ENCODE measurements around the gene MIR17HG. TPM values are rescaled to one million over a fixed set of nuclear protein-coding genes. Genes with fewer than 3 reads are reported as not detected.

Gene MIR17HG
- total RNA-seq, 1 donor from 2014 or later: 0.82 TPM

- Mint-ChIP-seq H3K27me3 (ENCODE audit: low read depth) (peaks cover 30% of the 10 kb centered on the region), H3K27ac (ENCODE audit: unreplicated experiment) (peak within 1 kb of the TSS; percentile 14)
- DNase-seq (ENCODE audit: low spot score): no peak
These were observed 51.1 kb downstream of the MIR17HG start, which contains the start of gene GPC5 for GRCh38 chr13:91398413-91399188. Gene GPC5, plus strand, starts transcription at chr13:91398621.

GRCh38 chr13:91399189-91400062 lies 51.9 kb downstream of the MIR17HG start:
- Mint-ChIP-seq H3K36me3 (ENCODE audit: low read depth) (no peaks in the 10 kb centered on the region), H3K27ac (ENCODE audit: unreplicated experiment) (no peak overlapping the region), H3K4me3 (ENCODE audit: unreplicated experiment) (peak overlapping the region; percentile 73), H3K27me3 (ENCODE audit: low read depth) (peaks cover 22% of the 10 kb centered on the region), H3K9me3 (ENCODE audit: low read depth) (no peaks in the 10 kb centered on the region), H3K4me1 (ENCODE audit: low read depth) (peaks cover 5% of the 10 kb centered on the region)
- no peak for TF ChIP-seq CTCF (IDR thresholded peaks at IDR 0.05)
- DNase-seq (ENCODE audit: low spot score): peak; percentile 91

More at GRCh38 chr13:91398413-91399188, 51.1 kb downstream of the MIR17HG start, which contains the start of gene GPC5:
- Mint-ChIP-seq H3K4me3 (ENCODE audit: unreplicated experiment) (peak within 1 kb of the TSS; percentile 73), H3K36me3 (ENCODE audit: low read depth) (no peaks in the 10 kb centered on the region), H3K4me1 (ENCODE audit: low read depth) (peaks cover 5% of the 10 kb centered on the region), H3K9me3 (ENCODE audit: low read depth) (no peaks in the 10 kb centered on the region)
- TF ChIP-seq CTCF (IDR thresholded peaks at IDR 0.05): no peak

- Mint-ChIP-seq H3K27me3 (ENCODE audit: low read depth) (peaks cover 16% of the 10 kb centered on the region), H3K4me3 (ENCODE audit: unreplicated experiment) (no peak overlapping the region), H3K36me3 (ENCODE audit: low read depth) (no peaks in the 10 kb centered on the region), H3K4me1 (ENCODE audit: low read depth) (peaks cover 5% of the 10 kb centered on the region), H3K9me3 (ENCODE audit: low read depth) (no peaks in the 10 kb centered on the region), H3K27ac (ENCODE audit: unreplicated experiment) (no peak overlapping the region)
- TF ChIP-seq CTCF (IDR thresholded peaks at IDR 0.05): no peak
- no peak for DNase-seq (ENCODE audit: low spot score)
These were observed 52.5 kb downstream of the MIR17HG start for GRCh38 chr13:91400063-91400399.

- H3K4me1 Mint-ChIP-seq (ENCODE audit: low read depth): peaks cover 5% of the 10 kb centered on the region
- DNase-seq (ENCODE audit: low spot score): no peak
- no peak overlapping the region for H3K27ac Mint-ChIP-seq (ENCODE audit: unreplicated experiment)
- peaks cover 12% of the 10 kb centered on the region for H3K27me3 Mint-ChIP-seq (ENCODE audit: low read depth)
- H3K36me3 Mint-ChIP-seq (ENCODE audit: low read depth): no peaks in the 10 kb centered on the region
- H3K9me3 Mint-ChIP-seq (ENCODE audit: low read depth): no peaks in the 10 kb centered on the region
- TF ChIP-seq CTCF (IDR thresholded peaks at IDR 0.05): no peak
- no peak overlapping the region for H3K4me3 Mint-ChIP-seq (ENCODE audit: unreplicated experiment)
These were observed 53.2 kb downstream of the MIR17HG start for GRCh38 chr13:91400671-91401070.

GRCh38 chr13:91401920-91402319 lies 54.4 kb downstream of the MIR17HG start:
- DNase-seq (ENCODE audit: low spot score): no peak
- H3K27me3 Mint-ChIP-seq (ENCODE audit: low read depth): peaks cover 6% of the 10 kb centered on the region
- peaks cover 2% of the 10 kb centered on the region for H3K9me3 Mint-ChIP-seq (ENCODE audit: low read depth)
- H3K27ac Mint-ChIP-seq (ENCODE audit: unreplicated experiment): no peak overlapping the region
- TF ChIP-seq CTCF (IDR thresholded peaks at IDR 0.05): no peak
- no peak overlapping the region for H3K4me3 Mint-ChIP-seq (ENCODE audit: unreplicated experiment)
- no peaks in the 10 kb centered on the region for H3K36me3 Mint-ChIP-seq (ENCODE audit: low read depth)
- H3K4me1 Mint-ChIP-seq (ENCODE audit: low read depth): peaks cover 5% of the 10 kb centered on the region
